Renal pelvis (tissue), 12 donors: ENCODE data around the gene MORC3. TPM values are rescaled to one million over a fixed set of nuclear protein-coding genes. Genes with fewer than 3 reads are reported as not detected.
"Not testable (repeated sequence)": the region's sequence is repeated elsewhere in the genome, so short reads cannot be mapped to it uniquely, and the experiment has no call there.

Source experiments
- DNase-seq: peaks from one replicate; pipeline ENCODE4 v3.0.0-alpha.2; 2013
- long read RNA-seq, 16 experiments: transcript quantifications; one replicate each; lab custom pipeline, GENCODE V29; 2026
- polyA plus RNA-seq, 3 donors: library from polyadenylated mRNA; unstranded; fragments of 120-200 nt; gene quantifications; one replicate each; pipeline ENCODE4 v1.2.1, GENCODE V29; 2013; ENCODE audit not compliant: insufficient read length in 3 of 3

The MORC3 gene, protein sequence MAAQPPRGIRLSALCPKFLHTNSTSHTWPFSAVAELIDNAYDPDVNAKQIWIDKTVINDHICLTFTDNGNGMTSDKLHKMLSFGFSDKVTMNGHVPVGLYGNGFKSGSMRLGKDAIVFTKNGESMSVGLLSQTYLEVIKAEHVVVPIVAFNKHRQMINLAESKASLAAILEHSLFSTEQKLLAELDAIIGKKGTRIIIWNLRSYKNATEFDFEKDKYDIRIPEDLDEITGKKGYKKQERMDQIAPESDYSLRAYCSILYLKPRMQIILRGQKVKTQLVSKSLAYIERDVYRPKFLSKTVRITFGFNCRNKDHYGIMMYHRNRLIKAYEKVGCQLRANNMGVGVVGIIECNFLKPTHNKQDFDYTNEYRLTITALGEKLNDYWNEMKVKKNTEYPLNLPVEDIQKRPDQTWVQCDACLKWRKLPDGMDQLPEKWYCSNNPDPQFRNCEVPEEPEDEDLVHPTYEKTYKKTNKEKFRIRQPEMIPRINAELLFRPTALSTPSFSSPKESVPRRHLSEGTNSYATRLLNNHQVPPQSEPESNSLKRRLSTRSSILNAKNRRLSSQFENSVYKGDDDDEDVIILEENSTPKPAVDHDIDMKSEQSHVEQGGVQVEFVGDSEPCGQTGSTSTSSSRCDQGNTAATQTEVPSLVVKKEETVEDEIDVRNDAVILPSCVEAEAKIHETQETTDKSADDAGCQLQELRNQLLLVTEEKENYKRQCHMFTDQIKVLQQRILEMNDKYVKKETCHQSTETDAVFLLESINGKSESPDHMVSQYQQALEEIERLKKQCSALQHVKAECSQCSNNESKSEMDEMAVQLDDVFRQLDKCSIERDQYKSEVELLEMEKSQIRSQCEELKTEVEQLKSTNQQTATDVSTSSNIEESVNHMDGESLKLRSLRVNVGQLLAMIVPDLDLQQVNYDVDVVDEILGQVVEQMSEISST
- polyA plus RNA-seq: 10 to 100 TPM; 33.6 to 46.7 (median 37.7) TPM
- long read RNA-seq, donor 1: 0 reads
- long read RNA-seq, donor 2, full-length matches to known transcripts: 2 of 2 reads
- long read RNA-seq, donor 2, partial matches to known transcripts: 0 of 2 reads
- long read RNA-seq, donor 2, other reads (novel, unspliced or antisense): 0 of 2 reads
- long read RNA-seq, donor 3, full-length matches to known transcripts: 3 of 3 reads
- long read RNA-seq, donor 3, partial matches to known transcripts: 0 of 3 reads
- long read RNA-seq, donor 3, other reads (novel, unspliced or antisense): 0 of 3 reads
- long read RNA-seq, donor 4, full-length matches to known transcripts: 2 of 2 reads
- long read RNA-seq, donor 4, partial matches to known transcripts: 0 of 2 reads
- long read RNA-seq, donor 4, other reads (novel, unspliced or antisense): 0 of 2 reads
- long read RNA-seq, donor 5, partial matches to known transcripts: 6 of 6 reads
- long read RNA-seq, donor 5, other reads (novel, unspliced or antisense): 0 of 6 reads
- long read RNA-seq, donor 6, full-length matches to known transcripts: 4 of 23 reads
- long read RNA-seq, donor 6, partial matches to known transcripts: 19 of 23 reads
- long read RNA-seq, donor 6, other reads (novel, unspliced or antisense): 0 of 23 reads
- long read RNA-seq, donor 7, full-length matches to known transcripts: 1 of 1 reads
- long read RNA-seq, donor 7, partial matches to known transcripts: 0 of 1 reads
- long read RNA-seq, donor 7, other reads (novel, unspliced or antisense): 0 of 1 reads
- long read RNA-seq, donor 8, full-length matches to known transcripts: 1 of 1 reads
- long read RNA-seq, donor 8, partial matches to known transcripts: 0 of 1 reads
- long read RNA-seq, donor 8, other reads (novel, unspliced or antisense): 0 of 1 reads
- long read RNA-seq, donor 9, full-length matches to known transcripts: 2 of 15 reads
- long read RNA-seq, donor 9, partial matches to known transcripts: 13 of 15 reads
- long read RNA-seq, donor 9, other reads (novel, unspliced or antisense): 0 of 15 reads
- long read RNA-seq, donor 10, partial matches to known transcripts: 21 of 23 reads
- long read RNA-seq, donor 10, other reads (novel, unspliced or antisense): 0 of 23 reads
- long read RNA-seq, donor 11: 0 reads
- long read RNA-seq, donor 12, full-length matches to known transcripts: 4 of 12 reads
- long read RNA-seq, donor 12, partial matches to known transcripts: 8 of 12 reads
- long read RNA-seq, donor 12, other reads (novel, unspliced or antisense): 0 of 12 reads
- long read RNA-seq, donor 13, partial matches to known transcripts: 10 of 10 reads
- long read RNA-seq, donor 13, other reads (novel, unspliced or antisense): 0 of 10 reads
- long read RNA-seq, donor 14, full-length matches to known transcripts: 1 of 1 reads
- long read RNA-seq, donor 14, partial matches to known transcripts: 0 of 1 reads
- long read RNA-seq, donor 14, other reads (novel, unspliced or antisense): 0 of 1 reads
- long read RNA-seq, donor 15, full-length matches to known transcripts: 3 of 3 reads
- long read RNA-seq, donor 15, partial matches to known transcripts: 0 of 3 reads
- long read RNA-seq, donor 15, other reads (novel, unspliced or antisense): 0 of 3 reads
- long read RNA-seq, donor 16, full-length matches to known transcripts: 4 of 9 reads
- long read RNA-seq, donor 16, partial matches to known transcripts: 5 of 9 reads
- long read RNA-seq, donor 16, other reads (novel, unspliced or antisense): 0 of 9 reads

DNA sequence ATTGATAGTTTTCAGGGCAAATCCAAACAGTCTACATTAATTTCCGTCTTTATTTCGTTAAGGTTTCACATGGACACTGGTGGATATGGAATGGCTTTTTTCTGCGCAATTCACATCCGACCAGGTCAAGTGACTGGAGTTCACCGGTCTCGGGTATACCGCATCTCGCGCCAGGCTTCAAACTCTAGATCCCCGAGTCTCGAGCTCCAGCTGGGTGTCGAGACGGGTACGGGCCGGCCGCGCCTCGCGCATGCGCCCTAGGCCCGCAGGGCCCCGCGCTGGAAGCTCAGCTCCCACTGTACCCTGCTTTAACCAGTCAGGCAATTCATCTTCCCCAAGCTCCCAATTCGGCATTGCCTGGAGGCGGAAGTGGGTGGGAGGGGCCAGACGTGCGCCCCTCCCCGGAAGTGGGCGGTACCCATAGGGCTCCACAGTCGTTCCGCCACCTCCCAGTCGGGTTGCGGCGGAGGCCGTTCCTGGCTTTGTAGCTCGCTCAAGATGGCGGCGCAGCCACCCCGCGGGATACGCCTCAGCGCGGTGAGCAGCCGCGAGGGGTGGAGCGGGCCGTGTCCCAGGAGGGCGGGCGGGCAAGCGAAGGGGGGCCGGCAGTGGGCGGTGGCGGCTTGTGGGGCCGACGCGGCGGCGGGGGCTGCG is at the start of gene MORC3:
Gene MORC3 (plus strand): TSS at position 431 of the 654 bp plus-strand sequence. CDS start 68 bp downstream, at position 499.
- peak; percentile 99 for DNase-seq

DNA sequence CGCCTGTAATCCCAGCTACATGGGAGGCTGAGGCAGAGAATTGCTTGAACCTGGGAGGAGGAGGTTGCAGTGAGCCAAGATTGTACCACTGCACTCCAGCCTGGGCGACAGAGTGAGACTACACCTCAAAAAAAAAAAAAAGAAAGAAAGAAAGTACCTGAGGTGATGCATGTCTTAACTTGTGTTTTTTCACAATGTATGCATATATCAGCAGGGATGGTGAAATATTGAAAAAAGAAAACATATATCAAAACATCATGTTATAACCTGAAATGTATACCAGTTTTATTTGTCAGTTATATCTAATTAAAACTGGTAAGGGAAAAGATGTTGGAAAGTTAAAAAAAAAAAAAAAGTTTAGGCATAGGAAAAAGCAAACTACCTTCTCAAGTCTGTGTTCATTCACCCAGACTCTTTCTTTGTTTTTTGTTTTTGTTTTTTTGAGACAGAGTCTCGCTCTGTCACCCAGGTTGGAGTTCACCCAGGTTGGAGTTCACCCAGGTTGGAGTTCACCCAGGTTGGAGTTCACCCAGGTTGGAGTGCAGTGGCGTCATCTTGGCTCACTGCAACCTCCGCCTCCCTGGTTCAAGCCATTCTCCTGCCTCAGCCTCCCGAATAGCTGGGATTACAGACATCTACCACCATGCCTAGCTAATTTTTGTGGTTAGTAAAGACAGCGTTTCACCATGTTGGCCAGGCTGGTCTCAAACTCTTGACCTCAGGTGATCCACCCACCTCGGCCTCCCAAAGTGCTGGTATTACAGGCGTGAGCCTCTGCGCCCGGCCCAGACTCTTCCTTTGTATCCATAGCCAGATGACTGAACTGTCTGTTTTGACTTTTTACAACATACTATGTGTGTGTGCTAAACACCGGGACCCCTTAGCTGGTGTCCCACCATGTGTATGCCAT is 49.0 kb upstream of the MORC3 start:
- not testable (repeated sequence) for DNase-seq

DNA sequence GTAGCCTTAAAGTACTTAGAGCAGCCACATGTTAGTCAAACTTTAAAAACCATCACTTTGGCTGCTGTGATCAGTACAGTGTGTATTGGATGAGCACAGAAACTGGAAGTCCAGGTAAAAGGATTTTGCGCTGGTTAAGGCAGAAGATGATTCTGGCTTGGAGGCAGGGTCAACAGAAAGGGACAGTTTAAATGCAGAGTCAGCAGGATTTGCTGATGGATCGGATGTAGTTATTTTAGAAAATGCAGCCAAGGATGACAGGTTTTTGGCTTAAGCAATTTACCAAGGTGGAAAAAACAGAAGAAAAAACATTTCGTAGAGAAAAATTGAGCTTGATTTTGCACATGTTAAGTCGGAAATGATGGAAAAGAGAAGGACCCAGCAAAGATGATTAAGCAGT is 45.9 kb upstream of the MORC3 start:
- DNase-seq: no peak

DNA sequence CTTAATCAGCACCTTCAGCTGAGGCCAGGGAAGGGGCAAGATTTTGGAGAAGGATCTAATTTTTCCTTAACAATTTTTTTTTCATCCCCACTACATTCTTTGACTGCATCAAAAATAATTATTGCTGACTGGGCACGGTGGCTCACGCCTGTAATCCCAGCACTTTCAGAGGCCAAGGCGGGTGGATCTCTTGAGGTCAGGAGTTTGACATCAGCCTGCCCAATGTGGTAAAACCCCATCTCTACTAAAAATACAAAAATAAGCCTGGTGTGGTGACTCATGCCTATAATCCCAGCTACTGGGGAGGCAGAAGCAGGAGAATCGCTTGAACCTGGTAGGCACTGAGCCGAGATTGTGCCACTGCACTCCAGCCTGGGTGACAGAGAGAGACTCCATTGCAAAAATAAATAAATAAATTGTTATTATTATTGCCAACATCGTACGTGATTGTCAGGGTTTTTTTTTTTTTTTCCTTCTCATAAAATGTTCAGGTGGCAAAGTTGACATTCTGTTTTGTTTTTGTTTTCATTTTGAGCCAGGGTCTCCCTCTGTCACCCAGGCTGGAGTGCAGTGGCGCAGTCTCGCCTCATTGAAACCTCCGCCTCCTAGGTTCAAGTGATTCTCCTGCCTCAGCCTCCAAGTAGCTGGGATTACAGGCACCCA is 37.3 kb upstream of the MORC3 start:
- DNase-seq: no peak

DNA sequence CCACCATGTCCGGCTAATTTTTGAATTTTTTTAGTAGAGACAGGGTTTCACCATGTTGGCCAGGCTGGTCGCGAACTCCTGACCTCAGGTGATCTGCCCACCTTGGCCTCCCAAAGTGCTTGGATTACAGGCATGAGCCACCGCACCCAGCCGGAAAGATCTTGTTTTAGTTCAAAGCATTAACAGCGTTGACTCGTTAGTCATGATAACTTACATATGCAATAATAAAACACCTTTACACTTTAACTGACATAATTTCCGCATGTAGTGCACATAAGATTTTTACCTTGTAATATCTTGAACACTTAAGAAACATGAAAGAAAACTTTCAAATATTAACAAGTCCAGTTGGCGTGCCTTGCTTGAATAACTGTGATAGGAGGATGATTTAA is 36.8 kb upstream of the MORC3 start:
- DNase-seq: not testable (repeated sequence)

DNA sequence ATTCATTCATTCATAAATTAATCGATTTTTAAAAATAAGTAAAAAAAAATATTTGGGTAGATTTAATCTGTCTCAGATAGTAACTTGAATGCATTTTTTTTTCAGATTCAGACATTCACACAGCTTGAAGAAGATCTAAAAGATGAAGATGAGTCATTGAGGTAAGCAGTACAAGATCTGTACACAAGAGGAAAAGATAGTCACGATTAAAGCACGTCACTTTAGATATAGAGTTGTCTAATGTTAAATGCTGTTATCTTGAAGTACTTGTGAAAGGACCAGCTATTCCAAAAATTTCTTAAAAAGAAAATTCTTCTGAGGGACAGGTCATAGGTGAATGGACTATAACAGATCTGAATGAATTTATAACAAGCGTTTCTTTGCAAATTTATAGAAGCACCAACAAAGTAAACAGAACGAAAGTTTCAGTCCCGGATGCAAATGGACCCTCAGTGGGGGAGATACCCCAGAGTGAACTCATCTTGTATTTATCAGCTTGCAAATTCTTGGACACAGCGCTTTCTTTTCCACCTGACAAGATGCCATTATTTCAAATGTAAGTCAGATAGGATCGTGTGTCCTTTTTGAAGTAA is 31.2 kb upstream of the MORC3 start:
- DNase-seq: no peak

DNA sequence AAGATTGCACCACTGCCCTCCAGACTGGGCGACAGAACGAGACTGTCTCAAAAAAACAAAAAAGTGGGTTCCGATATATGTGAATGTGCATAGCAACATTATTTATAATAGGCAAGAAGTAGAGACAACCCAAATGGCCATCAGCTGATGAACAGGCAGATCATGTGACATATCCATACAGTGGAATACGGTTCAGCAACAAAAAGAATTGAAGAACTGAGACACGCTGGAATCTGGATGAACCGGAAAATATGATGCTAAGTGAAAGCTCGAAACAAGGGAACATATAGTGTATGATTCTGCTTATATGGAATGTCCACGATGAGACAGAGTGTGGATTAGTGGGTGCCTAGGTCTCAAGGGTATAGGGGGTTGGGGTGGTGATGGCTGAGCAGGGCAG is 28.5 kb upstream of the MORC3 start:
- DNase-seq: no peak

DNA sequence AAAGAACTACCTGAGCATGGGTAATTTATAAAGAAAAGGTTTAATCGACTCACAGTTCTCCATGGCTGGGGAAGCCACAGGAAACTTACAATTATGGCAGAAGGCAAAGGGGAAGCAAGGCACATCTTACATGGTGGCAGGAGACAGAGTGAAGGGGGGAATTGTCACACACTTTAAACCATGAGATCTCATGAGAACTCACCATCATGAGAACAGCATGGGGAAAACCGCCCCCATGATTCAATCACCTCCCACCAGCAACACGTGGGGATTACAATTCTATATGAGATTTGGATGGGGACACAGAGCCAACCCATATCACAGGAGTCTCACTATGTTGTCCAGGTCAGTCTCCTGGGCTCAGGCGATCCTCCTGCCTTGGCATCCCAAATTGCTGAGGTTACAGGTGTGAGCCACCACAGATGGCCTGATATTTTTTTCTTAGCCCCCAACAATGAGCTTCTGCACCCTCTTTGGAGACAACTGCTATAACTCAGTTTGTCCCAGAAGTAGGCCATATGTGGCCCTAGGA is 22.5 kb upstream of the MORC3 start:
- no peak for DNase-seq

DNA sequence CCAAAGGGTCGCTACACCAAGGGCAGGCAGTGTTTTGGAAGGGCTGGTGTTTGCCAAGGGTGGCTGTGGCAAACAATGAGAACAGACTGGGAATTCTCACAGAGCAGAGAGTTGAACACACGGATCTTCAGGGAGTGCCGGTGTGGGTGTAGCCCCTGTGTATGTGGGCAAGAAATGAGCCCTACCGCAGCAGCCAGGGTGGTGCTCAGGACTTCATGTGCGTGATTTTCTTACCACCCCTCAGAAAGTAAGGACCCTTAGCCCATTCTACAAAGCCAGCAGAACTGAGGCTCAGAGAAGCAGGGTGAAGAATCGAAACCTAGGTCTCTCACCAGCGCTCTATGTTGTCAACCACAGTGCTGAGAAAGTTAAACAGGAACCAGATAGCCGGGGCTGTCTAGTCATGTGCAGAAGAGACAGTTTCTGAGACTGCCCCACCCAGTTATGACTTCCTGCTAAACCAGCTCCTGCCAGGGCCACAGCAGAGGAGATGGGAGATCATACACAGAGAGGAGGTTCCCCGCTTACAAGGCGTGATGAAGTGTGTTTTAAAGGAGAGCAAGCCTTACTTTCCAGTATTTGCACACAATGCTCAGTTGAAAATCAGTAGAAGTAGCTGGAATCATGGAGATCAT is 21.9 kb upstream of the MORC3 start:
- no peak for DNase-seq

DNA sequence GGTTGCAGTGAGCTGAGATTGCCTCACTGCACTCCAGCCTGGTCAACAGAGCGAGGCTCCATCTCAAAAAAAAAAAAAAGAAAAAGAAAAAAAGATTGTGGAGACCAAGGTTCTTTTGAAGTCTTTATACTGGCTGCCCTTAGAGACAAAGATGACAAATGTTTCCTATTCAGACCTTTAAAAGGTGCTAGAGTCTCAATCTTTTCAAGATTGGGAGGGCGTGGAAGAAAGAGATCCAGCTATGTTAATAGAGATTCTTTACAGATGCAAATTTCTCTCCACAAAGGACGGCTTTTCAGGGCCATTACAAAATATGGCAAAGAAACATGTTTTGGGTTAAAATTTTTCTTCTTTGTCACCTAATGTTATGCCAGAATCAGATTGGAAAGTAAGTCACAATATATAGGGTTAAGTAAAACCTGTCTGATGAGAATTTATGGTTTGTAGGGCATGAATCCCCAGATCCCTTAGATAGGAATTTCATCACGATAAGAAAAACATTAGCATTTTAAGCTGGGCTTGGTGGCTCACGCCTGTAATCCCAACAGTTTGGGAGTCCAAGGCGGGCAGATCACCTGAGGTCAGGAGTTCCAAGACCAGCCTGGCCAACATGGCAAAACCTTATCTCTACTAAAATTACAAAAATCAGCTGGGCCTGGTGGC is 13.0 kb upstream of the MORC3 start:
- DNase-seq: no peak

DNA sequence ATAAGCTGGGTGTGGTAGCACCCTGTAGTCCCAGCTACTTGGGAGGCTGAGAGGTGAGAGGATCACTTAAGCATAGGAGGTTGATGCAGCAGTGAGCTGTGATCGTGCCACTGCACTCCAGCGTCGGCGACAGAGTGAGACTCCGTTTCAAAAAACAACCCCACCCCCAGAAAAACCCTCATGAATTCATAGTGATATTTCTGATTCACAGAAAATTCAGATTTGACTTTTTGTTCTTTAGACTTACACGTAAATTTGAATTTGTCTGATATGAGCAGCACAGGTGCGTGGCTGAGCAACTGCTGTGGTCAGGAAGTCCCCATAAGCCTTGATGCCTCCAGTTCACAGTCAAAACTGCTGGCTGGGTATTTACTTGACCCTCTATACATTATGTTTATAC is 10.0 kb upstream of the MORC3 start:
- no peak for DNase-seq

DNA sequence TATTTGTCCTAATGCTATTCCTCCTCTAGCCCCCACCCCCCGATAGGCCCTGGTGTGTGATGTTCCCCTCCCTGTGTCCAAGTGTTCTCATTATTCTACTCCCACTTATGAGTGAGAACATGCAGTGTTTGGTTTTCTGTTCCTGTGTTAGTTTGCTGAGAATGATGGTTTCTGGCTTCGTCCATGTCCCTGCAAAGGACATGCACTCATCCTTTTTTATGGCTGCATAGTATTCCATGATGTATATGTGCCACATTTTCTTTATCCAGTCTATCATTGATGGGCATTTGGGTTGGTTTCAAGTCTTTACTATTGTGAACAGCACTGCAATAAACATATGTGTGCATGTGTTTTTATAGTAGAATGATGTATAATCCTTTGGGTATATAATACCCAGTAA is 6.6 kb upstream of the MORC3 start:
- not testable (repeated sequence) for DNase-seq

DNA sequence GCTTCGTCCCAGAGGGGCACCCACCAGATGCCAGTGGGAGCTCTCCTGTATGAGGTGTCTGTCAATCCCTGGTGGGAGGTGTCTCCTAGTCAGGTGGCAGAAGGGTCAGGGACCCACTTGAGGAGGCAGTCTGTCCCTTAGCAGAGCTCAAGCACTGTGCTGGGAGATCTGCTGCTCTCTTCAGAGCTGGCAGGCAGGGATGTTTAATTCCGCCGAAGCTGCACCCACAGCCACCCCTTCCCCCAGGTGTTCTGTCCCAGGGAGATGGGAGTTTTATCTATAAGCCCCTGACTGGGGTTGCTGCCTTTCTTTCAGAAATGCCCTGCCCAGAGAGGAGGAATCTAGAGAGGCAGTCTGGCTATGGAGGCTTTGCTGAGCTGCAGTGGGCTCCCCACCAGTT is 4.0 kb upstream of the MORC3 start:
- not testable (repeated sequence) for DNase-seq

DNA sequence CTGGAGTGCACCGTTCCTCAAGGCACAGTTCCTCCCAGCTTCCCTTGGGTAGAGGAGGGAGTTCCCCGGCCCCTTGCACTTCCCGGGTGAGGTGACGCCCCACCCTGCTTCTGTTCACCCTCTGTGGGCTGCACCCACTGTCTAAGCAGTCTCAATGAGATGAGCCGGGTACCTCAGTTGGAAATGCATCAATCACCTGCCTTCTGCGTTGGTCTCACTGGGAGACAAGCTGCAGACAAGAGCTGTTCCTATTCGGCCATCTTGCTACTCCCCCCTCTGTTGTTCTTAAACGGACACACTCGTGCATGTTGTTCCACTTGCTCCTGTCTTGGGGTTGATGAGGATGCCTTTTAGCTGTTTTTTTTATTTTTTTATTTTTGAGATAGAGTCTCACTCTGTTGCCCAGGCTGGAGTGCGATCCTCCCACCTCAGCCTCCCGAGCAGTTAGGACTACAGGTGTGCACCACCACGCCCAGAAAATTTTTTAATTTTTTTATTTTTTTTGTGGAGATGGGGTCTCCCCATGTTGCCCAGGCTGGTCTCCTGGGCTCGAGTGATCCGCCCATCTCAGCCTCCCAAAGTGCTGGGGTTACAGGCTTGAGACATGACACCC is 3.0 kb upstream of the MORC3 start:
- DNase-seq: no peak
